PC-3 (cell line): ENCODE results near the gene RTP3. TPM values are rescaled to one million over a fixed set of nuclear protein-coding genes. Genes with fewer than 3 reads are reported as not detected.

Source experiments
- ATAC-seq: fragments of 200-7000 bp; cut with Tn5 transposase; 2 replicates; pipeline ENCODE4 v1.9.1; 2020; ENCODE audit warnings: mild to moderate bottlenecking, moderate library complexity
- BruUV-seq: library from RNA; stranded (reverse); fragments of 400-500 nt; replicated peaks from 2 replicates; lab custom pipeline; 2021; lab: Mats Ljungman, UMichigan
- CTCF ChIA-PET: fragments of 300-600 bp; sonication (Branson Sonifier 250); formaldehyde crosslinking; loops from one replicate; lab custom pipeline; 2022; ENCODE audit warnings: antibody characterized with exemption; lab: Charles Lee
- POLR2A ChIA-PET: fragments of 300-600 bp; sonication (Branson Sonifier 250); formaldehyde crosslinking; loops from one replicate; lab custom pipeline; 2022; ENCODE audit warnings: antibody characterized with exemption; ENCODE audit not compliant: unreplicated experiment; lab: Charles Lee
- DNase-seq: peaks from one replicate; pipeline ENCODE4 v3.0.0-alpha.2; 2015
- H2AFZ ChIP-seq: fragments of 300-600 bp; sonication (generic); 2 replicates; pipeline ENCODE4 v1.6.0; 2016; ENCODE audit warnings: antibody characterized with exemption, low read length
- H3F3A ChIP-seq: fragments of 300-600 bp; sonication (generic); one replicate; pipeline ENCODE4 v1.6.0; 2017; ENCODE audit warnings: antibody characterized with exemption, low read length, control low read depth, mild to moderate bottlenecking; ENCODE audit not compliant: unreplicated experiment
- H3K27ac ChIP-seq: fragments of 300-600 bp; sonication (generic); 2 replicates; pipeline ENCODE4 v1.5.1; 2016; ENCODE audit warnings: mild to moderate bottlenecking, low read length
- H3K27me3 ChIP-seq: fragments of 300-600 bp; sonication (generic); 2 replicates; pipeline ENCODE4 v1.6.1; 2016; ENCODE audit warnings: low read length, mixed read lengths
- H3K36me3 ChIP-seq: fragments of 300-600 bp; sonication (generic); 2 replicates; pipeline ENCODE4 v1.6.1; 2016; ENCODE audit warnings: low read depth, mixed run types, low read length, mixed read lengths
- H3K4me1 ChIP-seq: fragments of 300-600 bp; sonication (generic); 2 replicates; pipeline ENCODE4 v1.5.1; 2016; ENCODE audit warnings: low read length; ENCODE audit not compliant: insufficient read depth
- H3K4me2 ChIP-seq: fragments of 300-600 bp; sonication (generic); 2 replicates; pipeline ENCODE4 v1.6.0; 2016; ENCODE audit warnings: low read length
- H3K4me3 ChIP-seq: fragments of 300-600 bp; sonication (generic); 2 replicates; pipeline ENCODE4 v1.5.1; 2016; ENCODE audit warnings: mild to moderate bottlenecking, low read length, mixed read lengths
- H3K79me2 ChIP-seq: fragments of 300-600 bp; sonication (generic); 2 replicates; pipeline ENCODE4 v1.6.1; 2017; ENCODE audit warnings: low read length, mixed read lengths
- H3K9ac ChIP-seq: fragments of 300-600 bp; sonication (generic); 2 replicates; pipeline ENCODE4 v1.6.0; 2016; ENCODE audit warnings: mild to moderate bottlenecking, low read length
- H3K9me2 ChIP-seq: fragments of 300-600 bp; sonication (generic); replicated peaks from 2 replicates; pipeline ENCODE4 v1.6.1; 2016; ENCODE audit warnings: mixed run types, low read length, mixed read lengths
- H3K9me3 ChIP-seq: fragments of 300-600 bp; sonication (generic); 2 replicates; pipeline ENCODE4 v1.6.1; 2016; ENCODE audit warnings: low read length, mixed read lengths
- H4K20me1 ChIP-seq: fragments of 300-600 bp; sonication (generic); 2 replicates; pipeline ENCODE4 v1.6.1; 2016; ENCODE audit warnings: low read length, mixed read lengths
- CTCF ChIP-seq: fragments of 300-600 bp; sonication (generic); conservative IDR thresholded peaks from 2 replicates; pipeline ENCODE4 v1.5.1; 2017; ENCODE audit warnings: antibody characterized with exemption, low read depth, mild to moderate bottlenecking, low read length
- EZH2 ChIP-seq: fragments of 300-600 bp; sonication (generic); IDR thresholded peaks from one replicate; pipeline ENCODE4 v1.6.1; 2017; ENCODE audit warnings: antibody characterized with exemption, mild to moderate bottlenecking, low read length; ENCODE audit not compliant: unreplicated experiment
- EZH2phosphoT487 ChIP-seq: fragments of 300-600 bp; sonication (generic); IDR thresholded peaks from 2 replicates; pipeline ENCODE4 v1.6.1; 2018; ENCODE audit warnings: mild to moderate bottlenecking, antibody characterized with exemption, low read length, borderline replicate concordance
- intact Hi-C: fragments of 100-400 bp; cut with micrococcal nuclease; formaldehyde crosslinking; loops from 2 replicates; pipeline ENCODE4 v1.9.0; 2023
- total RNA-seq: library from RNA; depleted of rRNA; stranded (reverse); fragments of >200 nt; gene quantifications from 2 replicates; pipeline ENCODE4 v1.2.3, GENCODE V29; 2014

RTP3 gene
- total RNA-seq, 1 experiment from 2014 or later, result not detected

GRCh38 chr3:46541835-46542234 lies 44.1 kb downstream of the RTP3 start:
- POLR2A ChIA-PET, result no interaction called here
- TF ChIP-seq EZH2phosphoT487 (no peak), CTCF (no peak), EZH2 (no peak)
- Histone ChIP-seq H3K4me1 (peaks cover 34% of the 10 kb centered on the region), H3K4me3 (no peak overlapping the region), H3K36me3 (no peaks in the 10 kb centered on the region), H3K27ac (no peak overlapping the region), H2AFZ (no peak overlapping the region), H3K9me2 (no peaks in the 10 kb centered on the region), H3K9ac (no peak overlapping the region), H3K4me2 (no peak overlapping the region), H3K79me2 (no peaks in the 10 kb centered on the region), H3K27me3 (no peaks in the 10 kb centered on the region), H3K9me3 (no peaks in the 10 kb centered on the region), H3F3A (no peaks in the 10 kb centered on the region), H4K20me1 (no peaks in the 10 kb centered on the region)
- intact Hi-C loops, result no loop called here
- ATAC-seq (no peak), DNase-seq (no peak)
- BruUV-seq, result no TSS peak
- CTCF ChIA-PET, result interaction anchor here (0.7 kb wide), 1 partner anchor 10 kb away, joined by 4 read pairs; no protein-coding TSS in a partner anchor

DNA sequence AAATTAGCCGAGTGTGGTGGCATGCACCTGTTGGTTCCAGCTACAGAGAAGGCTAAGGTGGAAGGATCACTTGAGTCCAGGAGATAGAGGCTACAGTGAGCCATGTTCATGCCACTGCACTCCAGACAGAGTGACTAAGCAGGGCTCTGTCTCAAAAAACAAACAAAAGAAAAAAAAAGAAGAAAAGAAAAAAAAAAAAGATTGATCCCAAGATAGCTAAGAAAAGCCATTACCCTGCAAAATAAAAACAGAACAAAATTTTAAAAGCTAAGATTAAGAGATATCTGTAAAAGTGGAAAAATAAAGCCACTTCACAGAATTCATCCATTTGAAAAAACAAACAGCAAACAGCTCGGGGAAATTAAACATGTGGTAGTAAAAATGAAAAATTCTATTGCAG lies 44.6 kb downstream of the RTP3 start:
- peak; percentile 52 for DNase-seq
- H3K79me2 ChIP-seq, result no peaks in the 10 kb centered on the region
- TF ChIP-seq CTCF, result no peak
- no peak for TF ChIP-seq EZH2phosphoT487
- no peak for TF ChIP-seq EZH2
- no TSS peak for BruUV-seq
- H3K4me2 ChIP-seq, result peak overlapping the region; percentile 22; the same call in 1 of the 2 replicates
- H3K27me3 ChIP-seq, result no peaks in the 10 kb centered on the region
- H3K4me1 ChIP-seq, result peaks cover 29% of the 10 kb centered on the region
- H4K20me1 ChIP-seq, result no peaks in the 10 kb centered on the region
- H3F3A ChIP-seq, result no peaks in the 10 kb centered on the region
- intact Hi-C loops, result no loop called here
- H3K9ac ChIP-seq, result no peak overlapping the region
- H3K36me3 ChIP-seq, result no peaks in the 10 kb centered on the region
- H2AFZ ChIP-seq, result peak overlapping the region; percentile 51; the same call in 1 of the 2 replicates
- H3K4me3 ChIP-seq, result no peak overlapping the region
- peak; percentile 66 for ATAC-seq
- no peaks in the 10 kb centered on the region for H3K9me3 ChIP-seq
- CTCF ChIA-PET, result interaction anchor here (0.7 to 1.3 kb wide), 4 partner anchors 9 to 54 kb away, joined by 3 to 10 read pairs (median 4); no protein-coding TSS in a partner anchor
- H3K27ac ChIP-seq, result peak overlapping the region; percentile 14; the same call in 1 of the 2 replicates
- POLR2A ChIA-PET, result interaction anchor here (0.6 kb wide), 1 partner anchor 54 kb away, joined by 3 read pairs; no protein-coding TSS in a partner anchor
- no peaks in the 10 kb centered on the region for H3K9me2 ChIP-seq

DNA sequence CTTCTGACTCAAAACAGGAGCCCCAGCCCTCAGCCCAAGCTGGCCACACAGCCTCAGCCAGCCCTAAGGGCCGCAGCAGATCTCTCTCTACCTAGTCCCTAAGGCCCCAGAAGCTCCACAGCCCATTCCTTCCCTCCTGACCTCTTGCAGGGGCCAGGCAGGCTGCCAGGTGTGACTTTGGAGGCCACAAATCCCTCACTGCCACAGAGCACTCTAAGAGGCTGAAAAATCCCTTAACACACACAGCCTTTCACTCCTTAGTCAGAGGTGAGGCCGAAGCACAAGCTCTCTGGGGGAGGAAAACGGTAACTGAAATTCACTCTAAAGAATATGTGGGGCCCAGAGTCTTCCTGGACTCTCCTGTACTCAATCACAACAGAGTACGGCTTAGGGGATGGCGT lies 45.0 kb downstream of the RTP3 start:
- Histone ChIP-seq H3K79me2 (no peaks in the 10 kb centered on the region), H3K9me3 (no peaks in the 10 kb centered on the region), H3K4me2 (peak overlapping the region; percentile 22; the same call in 1 of the 2 replicates), H3K9me2 (no peaks in the 10 kb centered on the region), H3K4me1 (peaks cover 28% of the 10 kb centered on the region), H3K4me3 (no peak overlapping the region), H3K36me3 (no peaks in the 10 kb centered on the region), H3K27ac (peak overlapping the region; percentile 14; the same call in 1 of the 2 replicates), H3F3A (no peaks in the 10 kb centered on the region), H2AFZ (peak overlapping the region; percentile 51), H3K9ac (no peak overlapping the region), H4K20me1 (no peaks in the 10 kb centered on the region), H3K27me3 (no peaks in the 10 kb centered on the region)
- DNase-seq, result peak; percentile 28
- TF ChIP-seq EZH2 (no peak), CTCF (no peak), EZH2phosphoT487 (no peak)
- BruUV-seq, result no TSS peak
- ATAC-seq, result peak; percentile 12; the same call in 1 of the 2 replicates
- ChIA-PET CTCF (interaction anchor here (0.7 to 1.3 kb wide), 4 partner anchors 9 to 54 kb away, joined by 3 to 10 read pairs (median 4); no protein-coding TSS in a partner anchor), POLR2A (interaction anchor here (0.5 to 0.7 kb wide), 3 partner anchors 9 to 114 kb away, joined by 3 to 21 read pairs (median 4); no protein-coding TSS in a partner anchor)
- intact Hi-C loops, result no loop called here
